H1 (cell line): ENCODE data around the gene WFDC10A. TPM values are rescaled to one million over a fixed set of nuclear protein-coding genes. Genes with fewer than 3 reads are reported as not detected.

Source experiments
- CTCF ChIA-PET: fragments of 300-600 bp; sonication (Branson Sonifier 250); formaldehyde crosslinking; loops from one replicate; lab custom pipeline; 2021; ENCODE audit not compliant: partially characterized antibody; lab: Charles Lee
- POLR2A ChIA-PET: fragments of 300-600 bp; sonication (Branson Sonifier 250); formaldehyde crosslinking; loops from one replicate; lab custom pipeline; 2021; ENCODE audit warnings: inconsistent platforms; ENCODE audit not compliant: partially characterized antibody; lab: Charles Lee
- DNase-seq, 2 experiments: peaks; one replicate each; pipeline versions ENCODE4 v3.0.0 to v3.0.0-alpha.2; 2010 to 2022; ENCODE audit warnings: low spot score in 2 of 2, low read depth in 1 of 2, mixed read lengths in 1 of 2
- FAIRE-seq: peaks from 2 replicates; lab custom pipeline; 2011; peaks lifted over from hg19 to GRCh38; lab: Jason Lieb, UNC
- H2AFZ ChIP-seq: 2 replicates; pipeline ENCODE4 v1.8.1; 2012; ENCODE audit warnings: low read length, inconsistent platforms
- H2AK5ac ChIP-seq: 2 replicates; pipeline ENCODE4 v1.6.1; 2013; ENCODE audit warnings: low read depth, low read length
- H2BK120ac ChIP-seq: replicated peaks from 2 replicates; pipeline ENCODE3; 2013; ENCODE audit warnings: low read depth, low read length, inconsistent platforms
- H2BK12ac ChIP-seq: 2 replicates; pipeline ENCODE4 v1.6.1; 2013; ENCODE audit warnings: low read depth, low read length
- H2BK15ac ChIP-seq: 2 replicates; pipeline ENCODE4 v1.6.1; 2013; ENCODE audit warnings: low read length
- H2BK20ac ChIP-seq: 2 replicates; pipeline ENCODE4 v1.6.1; 2013; ENCODE audit warnings: low read length
- H2BK5ac ChIP-seq: 2 replicates; pipeline ENCODE4 v1.6.1; 2013; ENCODE audit warnings: low read depth, low read length
- H3K14ac ChIP-seq: 2 replicates; pipeline ENCODE4 v1.6.1; 2013; ENCODE audit warnings: inconsistent platforms; ENCODE audit not compliant: insufficient read length
- H3K18ac ChIP-seq: 2 replicates; pipeline ENCODE4 v1.6.1; 2013; ENCODE audit warnings: low read length; ENCODE audit errors: extremely low read depth
- H3K23ac ChIP-seq: 2 replicates; pipeline ENCODE4 v1.6.1; 2013; ENCODE audit warnings: inconsistent platforms; ENCODE audit not compliant: insufficient read length
- H3K23me2 ChIP-seq: 2 replicates; pipeline ENCODE4 v1.6.1; 2013; ENCODE audit warnings: low read depth, low read length
- H3K27ac ChIP-seq: 2 replicates; pipeline ENCODE4 v1.6.1; 2011; ENCODE audit warnings: low read depth, low read length, inconsistent platforms
- H3K27me3 ChIP-seq, 4 experiments: replicated peaks in 1 of 4; 1 replicate in 1 of 4; 2 replicates in 3 of 4; pipeline versions ENCODE4 v1.6.1 to v1.8.1; 2011 to 2013; ENCODE audit warnings: low read length in 3 of 4, mild to moderate bottlenecking in 3 of 4, inconsistent platforms in 2 of 4, mixed read lengths in 2 of 4, moderate library complexity in 1 of 4; ENCODE audit not compliant: control insufficient read depth in 3 of 4, insufficient read depth in 3 of 4; ENCODE audit errors: extremely low read depth in 1 of 4
- H3K36me3 ChIP-seq, 4 experiments: 2 replicates each; pipeline versions ENCODE4 v1.6.1 to v1.8.1; 2011 to 2013; ENCODE audit warnings: mild to moderate bottlenecking in 4 of 4, low read length in 3 of 4, moderate library complexity in 2 of 4, control low read depth in 1 of 4, inconsistent platforms in 1 of 4; ENCODE audit not compliant: insufficient read depth in 4 of 4, control insufficient read depth in 2 of 4
- H3K4ac ChIP-seq: replicated peaks from 2 replicates; pipeline ENCODE3; 2013; ENCODE audit warnings: low read length, low read depth, mixed read lengths, inconsistent platforms; ENCODE audit not compliant: insufficient read length
- H3K4me1 ChIP-seq, 4 experiments: replicated peaks in 1 of 4; 1 replicate in 1 of 4; 2 replicates in 3 of 4; pipeline versions ENCODE4 v1.6.1 to v1.8.1; 2011 to 2013; ENCODE audit warnings: low read length in 3 of 4, inconsistent platforms in 2 of 4, mixed read lengths in 1 of 4; ENCODE audit not compliant: insufficient read depth in 4 of 4, control insufficient read depth in 3 of 4
- H3K4me2 ChIP-seq, 2 experiments: 2 replicates each; pipeline versions ENCODE4 v1.6.1 to v1.8.1; 2011 to 2013; ENCODE audit warnings: low read depth in 2 of 2, low read length in 2 of 2, control low read depth in 1 of 2, inconsistent platforms in 1 of 2, mild to moderate bottlenecking in 1 of 2; ENCODE audit not compliant: insufficient read depth in 1 of 2
- H3K4me3 ChIP-seq, 4 experiments: fragments of 200-600, 300-600 bp in 1 of 4; sonication (generic), shearing (Covaris generic), sonication (Bioruptor Twin) in 1 of 4; 2 replicates each; pipeline versions ENCODE4 v1.5.1 to v1.8.1; 2011 to 2016; ENCODE audit warnings: low read length in 4 of 4, low read depth in 3 of 4, control low read depth in 2 of 4, inconsistent platforms in 2 of 4, mild to moderate bottlenecking in 2 of 4, mixed read lengths in 1 of 4, moderate library complexity in 1 of 4; ENCODE audit not compliant: insufficient read depth in 2 of 4; ENCODE audit errors: extremely low read depth in 1 of 4
- H3K56ac ChIP-seq: replicated peaks from 2 replicates; pipeline ENCODE3; 2013; ENCODE audit warnings: low read depth, mild to moderate bottlenecking, mixed read lengths, low read length, inconsistent platforms; ENCODE audit not compliant: insufficient read length
- H3K79me1 ChIP-seq: 2 replicates; pipeline ENCODE4 v1.6.1; 2013; ENCODE audit warnings: low read depth, low read length, control low read depth
- H3K79me2 ChIP-seq, 2 experiments: 2 replicates each; pipeline versions ENCODE4 v1.6.1 to v1.8.1; 2012 to 2013; ENCODE audit warnings: low read length in 2 of 2, mild to moderate bottlenecking in 2 of 2, inconsistent platforms in 1 of 2; ENCODE audit not compliant: insufficient read depth in 2 of 2, control insufficient read depth in 1 of 2
- H3K9ac ChIP-seq, 4 experiments: replicated peaks in 1 of 4; 1 replicate in 1 of 4; 2 replicates in 3 of 4; pipeline versions ENCODE4 v1.6.1 to v1.8.1; 2011 to 2013; ENCODE audit warnings: low read depth in 3 of 4, low read length in 3 of 4, control low read depth in 2 of 4, mild to moderate bottlenecking in 2 of 4, moderate library complexity in 2 of 4, inconsistent platforms in 1 of 4; ENCODE audit errors: extremely low read depth in 1 of 4
- H3K9me3 ChIP-seq, 2 experiments: 2 replicates each; pipeline versions ENCODE4 v1.6.1 to v1.8.1; 2012 to 2013; ENCODE audit warnings: mild to moderate bottlenecking in 2 of 2, moderate library complexity in 2 of 2, control low read depth in 1 of 2, inconsistent platforms in 1 of 2, low read depth in 1 of 2, low read length in 1 of 2, mixed read lengths in 1 of 2; ENCODE audit not compliant: insufficient read depth in 2 of 2
- H4K20me1 ChIP-seq, 2 experiments: replicated peaks in 1 of 2; 2 replicates each; pipeline versions ENCODE3 to v1.8.1; 2011 to 2013; ENCODE audit warnings: inconsistent platforms in 2 of 2, low read length in 2 of 2, mild to moderate bottlenecking in 1 of 2; ENCODE audit not compliant: insufficient read depth in 2 of 2, control insufficient read depth in 1 of 2
- H4K5ac ChIP-seq: 2 replicates; pipeline ENCODE4 v1.6.1; 2013; ENCODE audit warnings: low read length, low read depth, mixed read lengths, inconsistent platforms; ENCODE audit not compliant: insufficient read length
- H4K8ac ChIP-seq: 2 replicates; pipeline ENCODE4 v1.8.0; 2013; ENCODE audit warnings: mild to moderate bottlenecking, moderate library complexity, low read length, inconsistent platforms; ENCODE audit not compliant: insufficient read depth; ENCODE audit errors: extremely low read depth
- H4K91ac ChIP-seq: replicated peaks from 2 replicates; pipeline ENCODE3; 2013; ENCODE audit warnings: low read length, mixed read lengths, inconsistent platforms; ENCODE audit not compliant: insufficient read length
- CBX8 ChIP-seq: fragments of 300-800, 300-1000 bp; sonication (generic); IDR thresholded peaks from 2 replicates; pipeline ENCODE4 v1.7.1; 2016; ENCODE audit warnings: low read depth, low read length, borderline replicate concordance
- CTBP2 ChIP-seq: IDR thresholded peaks from 2 replicates; pipeline ENCODE4 v1.7.0; 2011; ENCODE audit warnings: borderline replicate concordance, mild to moderate bottlenecking, moderate library complexity, mixed read lengths, low read length; ENCODE audit not compliant: insufficient read depth, insufficient read length
- E2F6 ChIP-seq: IDR thresholded peaks from 2 replicates; pipeline ENCODE4 v1.6.1; 2012; ENCODE audit warnings: inconsistent platforms
- GTF2F1 ChIP-seq: IDR thresholded peaks from 2 replicates; pipeline ENCODE4 v1.6.1; 2012; ENCODE audit warnings: low read depth, low read length, improper control_type of control experiment, borderline replicate concordance
- HDAC6 ChIP-seq: IDR thresholded peaks from one replicate; pipeline ENCODE4 v1.7.1; 2012; ENCODE audit warnings: low read depth, mild to moderate bottlenecking, inconsistent platforms, low read length, moderate library complexity
- KDM4A ChIP-seq: IDR thresholded peaks from one replicate; pipeline ENCODE4 v1.7.1; 2012; ENCODE audit warnings: low read depth, mild to moderate bottlenecking, moderate library complexity, low read length, inconsistent platforms; ENCODE audit not compliant: severe bottlenecking
- MAFK ChIP-seq: IDR thresholded peaks from 2 replicates; pipeline ENCODE4 v1.6.1; 2012; ENCODE audit warnings: low read depth, mild to moderate bottlenecking, improper control_type of control experiment, low read length
- NANOG ChIP-seq: IDR thresholded peaks from 2 replicates; pipeline ENCODE4 v1.6.1; 2011; ENCODE audit warnings: low read length, low read depth, mild to moderate bottlenecking, inconsistent platforms; ENCODE audit not compliant: insufficient read depth, poor library complexity, severe bottlenecking
- NRF1 ChIP-seq: IDR thresholded peaks from 2 replicates; pipeline ENCODE4 v1.6.1; 2011; ENCODE audit warnings: mild to moderate bottlenecking, low read depth, low read length, improper control_type of control experiment
- SIRT6 ChIP-seq: IDR thresholded peaks from one replicate; pipeline ENCODE4 v1.7.1; 2012; ENCODE audit warnings: low read length, inconsistent platforms
- SIX5 ChIP-seq: IDR thresholded peaks from 2 replicates; pipeline ENCODE4 v1.6.1; 2011; ENCODE audit warnings: mild to moderate bottlenecking, low read depth, low read length
- SUZ12 ChIP-seq: fragments of 200-600 bp; sonication (generic); IDR thresholded peaks from 2 replicates; pipeline ENCODE4 v1.6.1; 2012; ENCODE audit warnings: mild to moderate bottlenecking, inconsistent platforms, low read length, moderate library complexity, mixed read lengths
- TAF1 ChIP-seq: IDR thresholded peaks from 2 replicates; pipeline ENCODE4 v1.6.1; 2011; ENCODE audit warnings: mild to moderate bottlenecking, low read depth, low read length
- TCF12 ChIP-seq: IDR thresholded peaks from 2 replicates; pipeline ENCODE4 v1.6.1; 2011; ENCODE audit warnings: low read depth, mild to moderate bottlenecking, low read length
- WGBS, 2 experiments: shearing (Covaris generic) in 1 of 2; methylation state at CpG; one replicate each; pipeline versions ENCODE4 v1.1.6 to v1.1.7; 2013 to 2015; ENCODE audit warnings: low lambda C conversion rate in 2 of 2, mixed read lengths in 2 of 2, inconsistent platforms in 1 of 2, low coverage in 1 of 2, missing lambda C conversion rate in 1 of 2; ENCODE audit not compliant: insufficient replicate concordance in 2 of 2, insufficient coverage in 1 of 2, insufficient read length in 1 of 2; ENCODE audit errors: extremely low coverage in 1 of 2, missing lambda C conversion rate in 1 of 2; 5-methylcytosine and 5-hydroxymethylcytosine counted together
- polyA plus RNA-seq, 7 experiments: library from polyadenylated mRNA; depleted of rRNA in 3 of 7; stranded (reverse) in 5 of 7; unstranded in 2 of 7; fragments of >200 nt in 5 of 7; fragments of 200-250 nt in 2 of 7; gene quantifications; 1 replicate in 5 of 7; 2 replicates in 1 of 7; 4 replicates in 1 of 7; pipeline versions ENCODE4 v1.2.1 to v1.2.3, GENCODE V29; 2011 to 2013; ENCODE audit warnings: missing spikeins in 2 of 7, mixed read lengths in 2 of 7
- total RNA-seq: library from RNA; stranded (reverse); fragmentation: NEBNext Ultra II Directional; extraction: Animal tissue kit (Norgen Biotek cat#: 25700); gene quantifications from 2 replicates; pipeline ENCODE4 v1.2.1, GENCODE V29; 2021

Gene WFDC10A
- total and polyA plus RNA-seq, 2 of the 8 experiments (the other 6 are each of a cell fraction or from before 2014, with no cell fraction given), result not detected

- H3K23ac ChIP-seq, result no peak overlapping the region
- no peak overlapping the region for H3K9ac ChIP-seq
- H3K4me3 ChIP-seq, result no peak overlapping the region
- H3K23me2 ChIP-seq, result no peaks in the 10 kb centered on the region
- H2BK120ac ChIP-seq, result no peak overlapping the region
- 86% methylated on average over 1 of the region's 1 CpG; no CpG with 5 or more reads in 1 of the 2 experiments for WGBS, 2 experiments
- H4K5ac ChIP-seq, result no peak overlapping the region
- H2BK15ac ChIP-seq, result no peak overlapping the region
- no peaks in the 10 kb centered on the region for H3K36me3 ChIP-seq
- H2AFZ ChIP-seq, result no peak overlapping the region
- no peak overlapping the region for H4K91ac ChIP-seq
- no peaks in the 10 kb centered on the region for H3K9me3 ChIP-seq
- ChIA-PET POLR2A (no interaction called here), CTCF (no interaction called here)
- no peak overlapping the region for H3K14ac ChIP-seq
- H2BK12ac ChIP-seq, result no peak overlapping the region
- H3K4ac ChIP-seq, result no peak overlapping the region
- H3K4me2 ChIP-seq, result no peak overlapping the region
- no peak overlapping the region for H2AK5ac ChIP-seq
- no peak overlapping the region for H2BK5ac ChIP-seq
- no peak overlapping the region for H4K8ac ChIP-seq
- H3K27me3 ChIP-seq, result 0 out of 7 replicates have a peak, but pooled peaks cover 0 to 2% (median 0%) of the 10 kb centered on the region in 4 experiments
- H4K20me1 ChIP-seq, result no peaks in the 10 kb centered on the region
- H2BK20ac ChIP-seq, result no peak overlapping the region
- FAIRE-seq (no peak), DNase-seq (no peak)
- H3K79me1 ChIP-seq, result no peaks in the 10 kb centered on the region
- H3K4me1 ChIP-seq, result no peaks in the 10 kb centered on the region
- no peak overlapping the region for H3K56ac ChIP-seq
- no peaks in the 10 kb centered on the region for H3K79me2 ChIP-seq
- TF ChIP-seq HDAC6, result no peak
- TF ChIP-seq E2F6, result no peak
- TF ChIP-seq SIX5, result no peak
- no peak for TF ChIP-seq TCF12
- TF ChIP-seq CTBP2, result no peak
- no peak for TF ChIP-seq CBX8
- TF ChIP-seq MAFK, result no peak
- TF ChIP-seq KDM4A, result no peak
- TF ChIP-seq NANOG, result no peak
- no peak for TF ChIP-seq NRF1
- no peak for TF ChIP-seq GTF2F1
- TF ChIP-seq SUZ12, result no peak
- no peak for TF ChIP-seq TAF1
- TF ChIP-seq SIRT6, result no peak
- H3K27ac ChIP-seq, result no peak overlapping the region
- H3K18ac ChIP-seq, result no peak overlapping the region
Measured at GRCh38 chr20:45636513-45636912, 7.0 kb downstream of the WFDC10A start.
